HepG2 (cell line): ENCODE data around the gene FAM72A.
"Not testable (repeated sequence)": the region's sequence is repeated elsewhere in the genome, so short reads cannot be mapped to it uniquely, and the experiment has no call there.

ENCODE experiments used
- BCL6 ChIP-seq: IDR thresholded peaks from 2 replicates; pipeline ENCODE4 v1.6.1; 2016; ENCODE audit warnings: missing genetic modification reagents, missing compliant biosample characterization
- CTCF ChIP-seq: sonication (generic); formaldehyde crosslinking; IDR thresholded peaks from 2 replicates; pipeline ENCODE4 v1.5.0; 2020; ENCODE audit warnings: mild to moderate bottlenecking, missing genetic modification reagents, moderate library complexity
- MIXL1 ChIP-seq: IDR thresholded peaks from 2 replicates; pipeline ENCODE4 v1.6.1; 2016
- PLRG1 ChIP-seq: fragments of 450-650 bp; conservative IDR thresholded peaks from 2 replicates; pipeline ENCODE4 v1.6.1; 2016
- PPARG ChIP-seq: conservative IDR thresholded peaks from 2 replicates; pipeline ENCODE4 v1.6.1; 2016; ENCODE audit warnings: missing biosample characterization, missing genetic modification reagents
- TCF7L2 ChIP-seq: IDR thresholded peaks from 2 replicates; pipeline ENCODE4 v1.6.1; 2011; ENCODE audit warnings: mild to moderate bottlenecking, low read depth, low read length, moderate library complexity
- ZFP36 ChIP-seq: fragments of 150-350 bp; IDR thresholded peaks from 2 replicates; pipeline ENCODE4 v1.6.1; 2018; ENCODE audit warnings: borderline replicate concordance, low read length, low read depth; ENCODE audit not compliant: partially characterized antibody
- ZIK1 ChIP-seq: sonication (generic); formaldehyde crosslinking; IDR thresholded peaks from 2 replicates; pipeline ENCODE4 v1.5.0; 2020; ENCODE audit warnings: mild to moderate bottlenecking, low read depth, missing genetic modification reagents, borderline replicate concordance

GRCh38 chr1:206220332-206221000 is 17.8 kb upstream of the FAM72A start:
- TF ChIP-seq TCF7L2; PLRG1; PPARG (CRISPR knock-in tag); BCL6 (CRISPR knock-in tag); CTCF (CRISPR knock-in tag); ZIK1; MIXL1 (CRISPR knock-in tag); ZFP36: not testable (repeated sequence)
